Measurements from ENCODE around the gene NUFIP1. TPM values are rescaled to one million over a fixed set of nuclear protein-coding genes. Genes with fewer than 3 reads are reported as not detected.

NUFIP1 gene
- polyA plus RNA-seq, 3 donors: 0.83 to 1.1 (median 0.95) TPM

DNA sequence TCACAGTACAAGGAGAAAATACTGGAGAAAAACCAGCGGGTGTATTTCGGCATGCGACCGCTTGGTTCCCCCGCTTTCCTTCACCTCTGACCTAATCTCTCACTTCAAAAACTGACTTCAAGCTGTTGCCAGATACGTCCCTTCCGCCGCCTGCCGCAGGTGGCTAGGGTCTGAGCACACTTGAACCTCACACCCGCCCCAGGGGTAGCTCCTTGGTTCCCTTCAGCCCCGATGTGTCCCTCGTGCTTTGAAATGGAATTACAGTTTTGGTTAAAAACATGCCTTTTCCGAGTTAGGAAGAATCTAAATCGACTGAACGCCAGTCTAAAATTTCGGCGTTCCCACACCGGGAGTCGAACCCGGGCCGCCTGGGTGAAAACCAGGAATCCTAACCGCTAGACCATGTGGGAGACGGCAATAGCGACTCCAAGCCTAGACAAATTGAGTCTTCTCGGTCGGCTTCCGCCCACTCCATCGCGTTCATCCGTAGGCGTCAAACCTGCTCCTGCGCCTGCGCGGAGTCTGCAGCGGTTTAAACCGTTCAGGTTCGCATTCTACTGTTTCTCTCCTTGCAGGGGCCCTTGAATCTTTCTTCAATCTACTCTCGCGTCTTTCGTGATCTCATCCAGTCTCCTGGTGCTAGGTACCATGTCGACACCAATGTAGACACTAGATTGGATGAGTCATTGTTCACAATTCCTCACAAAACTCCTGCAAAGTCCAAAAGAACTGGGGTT is 71.5 kb downstream of the NUFIP1 start:
- Histone ChIP-seq H3K4me3 (replicated peaks in 1 of 3; ENCODE audit: low read depth in 2 of 3, low read length in 3 of 3) (peak overlapping the region; percentile 62 to 82 (median 78)), H3K36me3 (replicated peaks in 1 of 2; ENCODE audit: control insufficient read depth in 1 of 2, insufficient read depth in 2 of 2, low read length in 2 of 2) (no peaks in the 10 kb centered on the region), H3K4me2 (replicated peaks; ENCODE audit: extremely low read depth, low read length, poor library complexity, severe bottlenecking) (peak overlapping the region; percentile 86), H3K27me3 (ENCODE audit: control insufficient read depth in 2 of 2, insufficient read depth in 2 of 2, low read length in 2 of 2) (no peaks in the 10 kb centered on the region), H3K27ac (ENCODE audit: low read depth in 1 of 2, low read length in 2 of 2) (peak overlapping the region; percentile 82 to 93), H3K4me1 (ENCODE audit: control insufficient read depth in 1 of 2, insufficient read depth in 2 of 2, low read length in 2 of 2) (peaks cover 14 to 20% of the 10 kb centered on the region in 2 donors), H4K20me1 (ENCODE audit: insufficient read depth, low read length) (no peaks in the 10 kb centered on the region), H3K9ac (ENCODE audit: insufficient read depth, low read length, poor library complexity, severe bottlenecking) (peak overlapping the region; percentile 72), H3K9me3 (replicated peaks in 1 of 2; ENCODE audit: control insufficient read depth in 1 of 2, insufficient read depth in 1 of 2, low read length in 2 of 2) (no peaks in the 10 kb centered on the region), H3K79me2 (ENCODE audit: insufficient read depth, low read length) (no peaks in the 10 kb centered on the region), H2AFZ (ENCODE audit: insufficient read depth, low read depth, low read length, poor library complexity, severe bottlenecking) (peak overlapping the region; percentile 93)
- no peak overlapping the region for H3K27ac Mint-ChIP-seq
- 0% methylated on average over 40 of the region's 41 CpGs for WGBS (ENCODE audit: insufficient coverage)
- DNase-seq: peak; percentile 94 to 98 (median 96)
- intact Hi-C loops (cut with micrococcal nuclease): loop anchor here (5.0 to 10.0 kb wide), 4 partner anchors 70 to 340 kb away; partner anchors contain the start of genes TSC22D1 (in 2 of the 2), GPALPP1 (in 1 of the 2) and NUFIP1 (in 1 of the 2)
- peaks cover 0 to 4% (median 0%) of the 10 kb centered on the region in 7 donors for H3K9me3 Mint-ChIP-seq
- no peaks in the 10 kb centered on the region for H3K36me3 Mint-ChIP-seq
- H3K4me1 Mint-ChIP-seq: no peaks in the 10 kb centered on the region
- no peak overlapping the region for H3K4me3 Mint-ChIP-seq
- peaks cover 0 to 2% (median 0%) of the 10 kb centered on the region in 3 donors for H3K27me3 Mint-ChIP-seq (ENCODE audit: low read depth in 3 of 3)
- TF ChIP-seq, protein P1, sequence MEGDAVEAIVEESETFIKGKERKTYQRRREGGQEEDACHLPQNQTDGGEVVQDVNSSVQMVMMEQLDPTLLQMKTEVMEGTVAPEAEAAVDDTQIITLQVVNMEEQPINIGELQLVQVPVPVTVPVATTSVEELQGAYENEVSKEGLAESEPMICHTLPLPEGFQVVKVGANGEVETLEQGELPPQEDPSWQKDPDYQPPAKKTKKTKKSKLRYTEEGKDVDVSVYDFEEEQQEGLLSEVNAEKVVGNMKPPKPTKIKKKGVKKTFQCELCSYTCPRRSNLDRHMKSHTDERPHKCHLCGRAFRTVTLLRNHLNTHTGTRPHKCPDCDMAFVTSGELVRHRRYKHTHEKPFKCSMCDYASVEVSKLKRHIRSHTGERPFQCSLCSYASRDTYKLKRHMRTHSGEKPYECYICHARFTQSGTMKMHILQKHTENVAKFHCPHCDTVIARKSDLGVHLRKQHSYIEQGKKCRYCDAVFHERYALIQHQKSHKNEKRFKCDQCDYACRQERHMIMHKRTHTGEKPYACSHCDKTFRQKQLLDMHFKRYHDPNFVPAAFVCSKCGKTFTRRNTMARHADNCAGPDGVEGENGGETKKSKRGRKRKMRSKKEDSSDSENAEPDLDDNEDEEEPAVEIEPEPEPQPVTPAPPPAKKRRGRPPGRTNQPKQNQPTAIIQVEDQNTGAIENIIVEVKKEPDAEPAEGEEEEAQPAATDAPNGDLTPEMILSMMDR (IDR thresholded peaks at IDR 0.05): no peak

DNA sequence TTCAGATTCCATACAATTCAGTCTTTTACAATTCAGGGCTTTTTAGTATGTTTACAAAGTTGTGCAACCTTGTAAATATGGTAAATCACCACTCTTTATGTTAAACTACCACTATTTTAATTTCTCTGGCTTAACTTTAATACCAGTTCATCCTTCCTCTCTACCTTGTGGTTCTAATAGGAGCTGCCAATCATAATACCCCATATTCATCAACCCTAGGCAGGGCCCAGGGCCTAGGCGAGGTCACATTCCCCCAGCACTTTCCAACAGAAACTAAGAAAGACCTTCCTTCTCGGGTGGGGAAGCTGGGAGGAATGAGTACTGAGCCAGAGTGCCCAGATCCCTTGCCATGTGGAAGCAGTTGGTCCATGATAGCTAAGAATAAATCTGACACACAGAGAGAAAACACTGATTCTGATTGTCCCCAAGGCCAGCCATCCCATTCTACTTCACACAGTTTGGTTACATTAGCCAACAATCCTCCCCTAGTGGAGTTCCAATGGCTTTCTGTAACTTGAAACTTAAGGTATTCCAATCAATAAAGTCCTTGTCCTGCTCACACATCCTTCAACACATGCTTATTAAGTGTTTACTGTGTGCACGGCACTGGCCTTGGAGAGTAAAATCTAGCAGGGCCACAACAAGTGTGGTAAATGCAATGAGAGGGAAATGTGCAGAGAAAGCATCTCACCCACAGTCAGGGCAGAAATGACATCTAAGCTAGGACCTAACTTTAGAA is 76.8 kb downstream of the NUFIP1 start:
- TF ChIP-seq, protein P1 (IDR thresholded peaks at IDR 0.05): no peak
- intact Hi-C loops (cut with micrococcal nuclease): loop anchor here in 1 of 2 donors (10.0 kb wide), 1 partner anchor 202 kb away; no protein-coding TSS in a partner anchor
- Histone ChIP-seq H3K4me2 (replicated peaks; ENCODE audit: extremely low read depth, low read length, poor library complexity, severe bottlenecking) (no peak overlapping the region), H4K20me1 (ENCODE audit: insufficient read depth, low read length) (no peaks in the 10 kb centered on the region), H3K79me2 (ENCODE audit: insufficient read depth, low read length) (no peaks in the 10 kb centered on the region), H3K4me3 (replicated peaks in 1 of 3; ENCODE audit: low read depth in 2 of 3, low read length in 3 of 3) (no peak overlapping the region), H3K9me3 (replicated peaks in 1 of 2; ENCODE audit: control insufficient read depth in 1 of 2, insufficient read depth in 1 of 2, low read length in 2 of 2) (peaks cover 20 to 22% of the 10 kb centered on the region in 2 donors), H3K9ac (ENCODE audit: insufficient read depth, low read length, poor library complexity, severe bottlenecking) (no peak overlapping the region), H3K27me3 (ENCODE audit: control insufficient read depth in 2 of 2, insufficient read depth in 2 of 2, low read length in 2 of 2) (no peaks in the 10 kb centered on the region), H3K36me3 (replicated peaks in 1 of 2; ENCODE audit: control insufficient read depth in 1 of 2, insufficient read depth in 2 of 2, low read length in 2 of 2) (no peaks in the 10 kb centered on the region), H3K4me1 (ENCODE audit: control insufficient read depth in 1 of 2, insufficient read depth in 2 of 2, low read length in 2 of 2) (peaks cover 4 to 6% of the 10 kb centered on the region in 2 donors), H2AFZ (ENCODE audit: insufficient read depth, low read depth, low read length, poor library complexity, severe bottlenecking) (no peak overlapping the region), H3K27ac (ENCODE audit: low read depth in 1 of 2, low read length in 2 of 2) (no peak overlapping the region)
- Mint-ChIP-seq H3K27me3 (ENCODE audit: low read depth in 3 of 3) (no peaks in the 10 kb centered on the region), H3K4me1 (no peaks in the 10 kb centered on the region), H3K27ac (no peak overlapping the region), H3K4me3 (no peak overlapping the region), H3K36me3 (peaks cover 0 to 2% of the 10 kb centered on the region in 2 donors), H3K9me3 (peaks cover 14 to 24% (median 16%) of the 10 kb centered on the region in 7 donors)
- DNase-seq: no peak
- no CpG with 5 or more reads among the region's 3 CpGs for WGBS (ENCODE audit: insufficient coverage)
